ENCODE data around the gene KCTD8. TPM values are rescaled to one million over a fixed set of nuclear protein-coding genes. Genes with fewer than 3 reads are reported as not detected.

Gene KCTD8
- total and polyA plus RNA-seq, 7 donors = 0.56 to 2.3 (median 0.91) TPM; not detected in 1

- TF ChIP-seq CTCF (IDR thresholded peaks at IDR 0.05) = no peak
- Histone ChIP-seq H3K4me3 (no peak overlapping the region), H3K4me1 (no peaks in the 10 kb centered on the region), H3K27me3 (ENCODE audit: insufficient read depth in 3 of 3, low read length in 2 of 3) (no peaks in the 10 kb centered on the region), H3K9me3 (peaks cover 5% of the 10 kb centered on the region), H3K27ac (no peak overlapping the region), H3K36me3 (ENCODE audit: insufficient read depth in 1 of 2, low read depth in 1 of 2) (no peaks in the 10 kb centered on the region)
- whole genome bisulfite sequencing, 3 donors = 83 to 100% (median 92%) methylated on average over 1 of the region's 1 CpG
- no peak for DNase-seq
- ATAC-seq = no peak
- intact Hi-C loops (cut with DNase I) = no loop called here
Measured at GRCh38 chr4:44146516-44146915, 302.1 kb downstream of the KCTD8 start.

GRCh38 chr4:44145868-44146267, 302.7 kb downstream of the KCTD8 start:
- peaks cover 5% of the 10 kb centered on the region for H3K9me3 ChIP-seq
- ATAC-seq = no peak
- no peaks in the 10 kb centered on the region for H3K27me3 ChIP-seq (ENCODE audit: insufficient read depth in 3 of 3, low read length in 2 of 3)
- H3K4me1 ChIP-seq = no peaks in the 10 kb centered on the region
- H3K36me3 ChIP-seq (ENCODE audit: insufficient read depth in 1 of 2, low read depth in 1 of 2) = no peaks in the 10 kb centered on the region
- no peak overlapping the region for H3K27ac ChIP-seq
- intact Hi-C loops (cut with DNase I) = no loop called here
- TF ChIP-seq CTCF (IDR thresholded peaks at IDR 0.05) = no peak
- no peak overlapping the region for H3K4me3 ChIP-seq
- DNase-seq = no peak

- H3K36me3 ChIP-seq (ENCODE audit: insufficient read depth in 1 of 2, low read depth in 1 of 2) = no peaks in the 10 kb centered on the region
- intact Hi-C loops (cut with DNase I) = no loop called here
- no peaks in the 10 kb centered on the region for H3K9me3 ChIP-seq
- no peak for TF ChIP-seq CTCF (IDR thresholded peaks at IDR 0.05)
- ATAC-seq = no peak
- no peak overlapping the region for H3K27ac ChIP-seq
- WGBS, 3 donors = 74 to 86% (median 80%) methylated on average over 1 of the region's 1 CpG
- no peak for DNase-seq
- H3K27me3 ChIP-seq (ENCODE audit: insufficient read depth in 3 of 3, low read length in 2 of 3) = no peaks in the 10 kb centered on the region
- H3K4me3 ChIP-seq = no peak overlapping the region
- no peaks in the 10 kb centered on the region for H3K4me1 ChIP-seq
Measured at GRCh38 chr4:44132526-44132925, 316.1 kb downstream of the KCTD8 start.

Other genes with a start within 250 kb of the KCTD8 start
- gene YIPF7, start 202.8 kb upstream of the KCTD8 start, total RNA-seq = 10 to 100 TPM in 3 of 4 donors, 1 to 10 TPM in 1; 3.2 to 27.9 (median 18.6) TPM
- 1 to 10 TPM; 3.2 to 8.2 (median 5.0) TPM for gene YIPF7, start 202.8 kb upstream of the KCTD8 start, polyA plus RNA-seq
- 10 to 100 TPM; 24.0 to 39.8 (median 32.4) TPM for gene GUF1, start 229.6 kb upstream of the KCTD8 start, total RNA-seq
- 10 to 100 TPM; 17.6 to 25.8 (median 18.3) TPM for gene GUF1, start 229.6 kb upstream of the KCTD8 start, polyA plus RNA-seq

Measured in psoas muscle (tissue), 8 donors.